Bladder microvascular endothelial cell (primary cell): ENCODE data around the gene RAB19. TPM values are rescaled to one million over a fixed set of nuclear protein-coding genes. Genes with fewer than 3 reads are reported as not detected.

ENCODE experiments used
- total RNA-seq: library from RNA; depleted of rRNA; stranded (reverse); fragments of >200 nt; gene quantifications from 2 replicates; pipeline ENCODE4 v1.2.3, GENCODE V29; 2014

The RAB19 gene, protein sequence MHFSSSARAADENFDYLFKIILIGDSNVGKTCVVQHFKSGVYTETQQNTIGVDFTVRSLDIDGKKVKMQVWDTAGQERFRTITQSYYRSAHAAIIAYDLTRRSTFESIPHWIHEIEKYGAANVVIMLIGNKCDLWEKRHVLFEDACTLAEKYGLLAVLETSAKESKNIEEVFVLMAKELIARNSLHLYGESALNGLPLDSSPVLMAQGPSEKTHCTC
- total RNA-seq, result 1.1 TPM in 1 of 2 replicates, not detected in the other

DNA sequence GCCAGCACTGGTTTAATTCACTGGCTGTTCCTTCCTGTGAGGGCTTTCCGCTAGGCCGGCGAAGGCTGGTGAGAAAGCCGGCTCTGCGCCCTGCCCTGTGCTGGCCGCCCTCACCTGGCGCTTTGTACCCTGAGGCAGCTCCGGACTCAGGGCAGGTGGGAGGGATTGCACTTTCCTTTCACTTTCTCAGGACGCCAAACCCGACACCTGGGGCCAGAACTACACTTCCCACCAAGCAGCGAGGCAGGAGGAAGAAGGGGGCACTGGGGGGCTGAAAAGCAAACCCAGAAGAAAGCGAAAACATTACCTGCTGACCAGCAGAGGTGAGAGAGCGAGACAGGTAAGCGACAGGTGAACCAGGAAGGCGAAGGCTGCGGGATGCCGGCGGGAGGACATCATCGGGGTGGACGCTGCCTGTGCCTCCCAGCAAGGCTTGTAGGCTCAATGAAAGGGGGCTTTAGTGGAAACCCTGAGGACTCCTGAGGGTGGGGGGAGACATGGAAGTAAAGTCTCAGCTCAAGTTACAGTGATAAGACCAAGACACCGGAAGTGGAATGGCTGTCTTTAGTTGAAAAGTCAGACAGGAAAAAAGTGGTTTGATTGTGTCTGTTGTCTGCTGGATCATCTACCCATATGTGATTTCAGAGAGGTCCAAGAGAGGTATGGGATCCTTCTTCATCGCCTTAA lies at the start of gene RAB19:
TSS of gene RAB19 (plus strand) at position 181 of the 687 bp plus-strand sequence. CDS start 3,589 bp downstream, outside the sequence.

DNA sequence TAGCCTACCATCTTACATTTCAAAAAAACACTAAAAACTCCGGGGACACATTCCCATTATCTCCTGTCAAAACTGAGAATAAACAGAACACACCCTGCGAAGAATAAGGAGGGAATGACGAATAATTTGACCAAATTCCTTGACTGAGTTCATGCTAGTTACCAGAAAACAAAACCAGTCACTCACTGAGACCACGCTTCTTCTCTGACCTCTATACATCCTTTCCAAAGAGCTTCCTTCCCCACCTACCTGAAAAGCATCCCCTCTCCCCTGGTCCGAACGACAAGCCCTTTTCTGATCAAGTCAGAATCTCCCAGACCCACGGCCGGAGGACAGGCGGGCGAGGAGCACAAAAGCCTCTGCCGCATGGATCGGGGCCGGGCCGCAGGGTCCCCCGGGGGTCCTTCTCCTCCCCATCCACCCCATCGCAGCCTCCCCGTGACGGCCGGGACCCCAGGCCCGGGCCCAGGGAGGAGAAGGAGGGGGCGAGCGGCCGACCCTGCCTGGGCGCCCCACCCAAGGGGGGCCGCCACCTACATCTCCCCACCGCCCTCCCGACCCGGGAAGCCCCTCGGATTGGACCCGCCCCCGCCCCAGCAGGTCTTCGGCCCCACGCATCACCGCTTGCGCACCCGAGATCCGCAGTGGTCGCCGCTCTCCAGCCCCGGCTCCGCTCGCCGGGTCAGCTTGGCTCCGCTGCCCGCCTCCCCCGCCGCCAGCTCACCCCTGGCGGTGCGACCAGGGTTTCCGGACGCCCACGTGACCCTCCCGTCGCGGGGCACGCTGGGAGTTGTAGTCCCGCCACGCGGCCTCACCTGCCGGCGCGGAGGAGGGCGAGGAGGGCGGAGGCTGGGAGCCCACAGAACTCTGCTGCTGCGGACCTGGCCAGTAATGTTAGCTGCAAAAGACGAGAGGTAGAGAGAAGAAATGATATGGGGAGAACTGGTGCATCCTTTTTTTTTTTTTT lies 5.8 kb upstream of the RAB19 start, which contains the start of gene SLC37A3:
TSS of gene SLC37A3 (minus strand) at position 747 of the 967 bp plus-strand sequence. CDS start 16,004 bp downstream, outside the sequence.

Other genes with a start within 250 kb of the RAB19 start
- gene KDM7A, start 227.1 kb upstream of the RAB19 start, total RNA-seq, result 4.4 and 10.1 TPM in 2 replicates
- gene SLC37A3, start 5.5 kb upstream of the RAB19 start, total RNA-seq, result 29.8 and 101 TPM in 2 replicates
- 38.4 and 64.2 TPM in 2 replicates for gene MKRN1, start 75.4 kb downstream of the RAB19 start, total RNA-seq
- gene DENND2A, start 236.8 kb downstream of the RAB19 start, total RNA-seq, result under 0.01 and 1.0 TPM in 2 replicates